Measurements from ENCODE around the gene TRAPPC1.
A peak's percentile ranks its signal among the peaks of the same experiment; 100 is the strongest.

Gene TRAPPC1

DNA sequence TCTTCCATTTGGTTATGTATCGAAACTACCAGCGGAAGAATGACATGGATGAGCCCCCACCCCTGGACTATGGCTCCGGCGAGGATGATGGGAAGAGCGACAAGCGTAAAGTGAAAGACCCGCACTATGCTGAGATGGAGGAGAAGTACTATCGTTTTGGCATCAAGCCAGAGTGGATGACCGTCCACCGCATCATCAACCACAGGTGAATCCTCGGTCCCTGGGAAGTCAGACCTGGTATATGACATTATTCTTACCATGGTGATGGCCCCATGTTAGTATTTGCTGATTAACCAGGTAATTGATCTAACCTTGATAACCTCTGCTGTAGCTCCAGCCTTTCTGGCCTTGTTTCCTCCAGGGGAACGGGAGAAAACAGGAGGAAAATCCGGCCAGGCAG lies 34.7 kb downstream of the TRAPPC1 start:
- DNase-seq: no peak

DNA sequence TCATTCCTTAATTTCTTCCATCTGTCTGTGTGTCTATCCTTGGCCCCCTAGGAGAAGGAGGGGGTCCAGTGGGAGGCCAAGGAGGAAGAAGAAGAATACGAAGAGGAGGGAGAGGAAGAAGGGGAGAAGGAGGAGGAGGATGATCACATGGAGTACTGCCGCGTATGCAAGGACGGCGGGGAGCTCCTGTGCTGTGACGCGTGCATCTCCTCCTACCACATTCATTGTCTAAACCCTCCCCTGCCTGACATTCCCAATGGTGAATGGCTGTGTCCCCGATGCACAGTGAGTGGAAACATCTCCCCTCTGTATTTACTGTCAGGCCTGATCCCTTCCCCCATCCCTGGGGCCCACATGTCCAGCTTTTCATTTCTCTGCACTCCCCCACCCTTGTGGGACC lies 36.9 kb downstream of the TRAPPC1 start:
- DNase-seq: no peak

GRCh38 chr17:7894226-7894625 lies 37.5 kb downstream of the TRAPPC1 start:
- DNase-seq: no peak

GRCh38 chr17:7893187-7893880 lies 38.4 kb downstream of the TRAPPC1 start:
- no peak for DNase-seq

GRCh38 chr17:7889166-7889955 lies 42.4 kb downstream of the TRAPPC1 start:
- peak; percentile 92 for DNase-seq

- DNase-seq: peak; percentile 76
Observed at GRCh38 chr17:7888184-7888920, 43.4 kb downstream of the TRAPPC1 start, which contains the start of gene CHD3. CHD3 (plus strand) TSS chr17:7888789; CDS start chr17:7889001, 212 bp downstream.

DNA sequence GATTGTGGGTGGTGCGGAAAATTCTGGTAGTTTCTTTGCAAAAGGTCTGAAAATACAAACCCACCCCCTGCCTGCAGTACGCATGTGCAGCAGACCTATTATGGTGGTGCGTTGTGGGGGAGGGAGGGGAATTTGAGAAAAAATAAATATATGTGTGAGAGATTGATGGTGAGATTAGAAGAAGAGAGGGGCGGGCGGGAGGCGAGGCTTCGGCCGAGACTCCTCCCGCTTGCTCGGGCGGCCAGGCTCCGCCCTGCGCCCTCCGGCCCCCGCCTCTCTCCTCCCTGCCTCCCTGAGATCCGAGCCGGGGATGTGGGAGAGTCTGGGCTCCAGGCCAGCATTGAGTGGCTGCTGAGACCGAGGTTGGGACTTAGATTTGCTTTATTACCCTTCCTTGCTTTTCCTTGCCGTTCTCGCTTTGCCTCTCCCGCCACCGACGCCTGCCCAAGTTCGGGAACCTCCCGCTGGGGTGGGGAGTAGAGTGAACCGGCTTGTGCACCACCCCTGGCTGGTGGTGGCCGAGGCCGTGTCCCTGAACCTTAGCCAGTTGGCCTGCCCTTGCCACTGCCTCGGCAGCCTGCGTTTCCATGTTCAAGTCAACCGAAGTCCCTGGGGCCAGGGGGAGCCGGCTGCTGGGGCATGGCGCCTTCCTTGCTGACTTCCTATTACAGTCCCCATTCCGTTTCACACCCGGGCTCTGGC lies 44.1 kb downstream of the TRAPPC1 start:
- DNase-seq: peak; percentile 100

- DNase-seq: peak; percentile 96
Observed at GRCh38 chr17:7887038-7887481, 44.7 kb downstream of the TRAPPC1 start.

DNA sequence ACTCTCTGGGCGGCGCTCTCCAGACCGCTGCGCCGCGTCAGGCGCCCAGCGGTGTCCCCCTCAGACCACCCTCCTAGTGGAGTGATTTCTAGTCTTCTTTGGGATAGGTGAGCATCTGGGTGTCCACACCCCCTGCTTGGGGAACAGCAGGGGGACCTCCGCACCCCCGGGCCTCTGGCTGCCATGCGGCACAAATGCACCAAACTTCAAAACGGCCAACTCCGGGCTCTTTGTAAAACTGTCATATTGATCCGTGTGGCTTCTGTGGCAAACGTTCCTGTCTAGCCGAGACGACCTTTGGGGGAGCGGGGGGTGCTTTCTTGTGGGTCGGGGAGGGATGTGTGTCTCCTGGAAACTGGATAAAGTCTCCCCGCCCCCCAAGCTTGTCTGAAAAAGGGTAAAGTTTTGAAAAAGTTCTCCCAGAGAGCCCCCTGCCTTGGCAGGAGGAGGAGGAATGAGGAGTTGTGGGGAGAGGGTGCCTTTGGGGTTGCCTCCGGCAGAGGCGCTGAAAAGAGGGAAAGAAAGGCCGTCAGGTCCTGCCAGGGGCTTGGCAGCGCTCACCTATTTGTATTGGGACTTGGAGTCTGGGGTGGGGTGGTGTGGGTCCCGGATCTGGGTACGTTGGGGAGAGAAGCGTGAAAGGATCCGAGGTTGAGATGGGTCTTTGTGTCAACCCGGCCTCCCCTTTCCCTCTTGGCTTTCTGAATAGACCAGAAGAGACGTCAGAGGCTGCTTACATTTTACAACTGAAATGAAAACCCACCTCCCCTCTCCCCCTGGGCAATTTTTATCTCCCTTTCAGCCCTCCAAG lies 45.3 kb downstream of the TRAPPC1 start:
- peak; percentile 78 for DNase-seq

DNA sequence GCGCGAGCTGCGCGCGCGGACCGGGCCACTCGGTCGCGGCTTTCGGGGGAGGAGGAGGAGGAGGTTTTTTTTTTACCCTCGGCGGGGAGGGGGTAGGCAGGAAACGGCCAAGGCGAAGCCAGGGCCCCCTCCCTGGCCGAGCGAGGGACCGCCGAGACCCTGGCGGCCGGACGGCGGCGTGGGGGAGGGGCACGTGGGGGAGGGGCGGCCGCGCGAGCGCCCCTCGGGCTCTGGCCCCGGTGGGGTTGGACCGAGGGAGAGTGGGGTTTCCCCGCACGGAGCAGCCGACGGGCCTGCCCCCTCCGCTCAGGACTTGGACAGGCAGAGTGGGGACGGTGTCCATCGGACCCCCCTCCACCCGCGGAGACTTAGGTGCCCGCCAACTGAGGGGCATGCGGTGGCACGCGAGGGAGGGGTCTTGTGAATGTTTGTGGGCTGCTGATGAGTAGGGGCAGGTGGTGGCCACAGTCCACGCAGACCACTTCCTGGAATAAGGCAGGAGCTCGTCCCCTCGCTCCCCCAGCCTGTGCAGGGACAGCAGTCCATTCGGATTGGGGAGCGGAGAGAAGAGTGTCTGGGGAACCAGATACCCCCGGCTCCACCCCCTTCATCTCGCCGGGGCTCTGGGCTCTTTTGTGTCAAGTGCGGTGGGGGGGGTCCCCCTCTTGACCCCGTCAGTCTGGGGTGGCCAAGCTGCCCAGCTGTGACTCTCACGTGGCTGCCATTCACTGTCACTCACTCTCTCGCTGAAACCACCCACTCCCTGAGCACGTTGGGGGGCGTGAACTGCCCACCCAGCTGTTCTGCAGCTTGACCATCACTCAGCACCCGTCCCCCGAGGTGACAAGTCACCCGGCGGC lies 46.1 kb downstream of the TRAPPC1 start:
- DNase-seq: peak; percentile 75

GRCh38 chr17:7884581-7885366 lies 47.0 kb downstream of the TRAPPC1 start:
- no peak for DNase-seq

DNA sequence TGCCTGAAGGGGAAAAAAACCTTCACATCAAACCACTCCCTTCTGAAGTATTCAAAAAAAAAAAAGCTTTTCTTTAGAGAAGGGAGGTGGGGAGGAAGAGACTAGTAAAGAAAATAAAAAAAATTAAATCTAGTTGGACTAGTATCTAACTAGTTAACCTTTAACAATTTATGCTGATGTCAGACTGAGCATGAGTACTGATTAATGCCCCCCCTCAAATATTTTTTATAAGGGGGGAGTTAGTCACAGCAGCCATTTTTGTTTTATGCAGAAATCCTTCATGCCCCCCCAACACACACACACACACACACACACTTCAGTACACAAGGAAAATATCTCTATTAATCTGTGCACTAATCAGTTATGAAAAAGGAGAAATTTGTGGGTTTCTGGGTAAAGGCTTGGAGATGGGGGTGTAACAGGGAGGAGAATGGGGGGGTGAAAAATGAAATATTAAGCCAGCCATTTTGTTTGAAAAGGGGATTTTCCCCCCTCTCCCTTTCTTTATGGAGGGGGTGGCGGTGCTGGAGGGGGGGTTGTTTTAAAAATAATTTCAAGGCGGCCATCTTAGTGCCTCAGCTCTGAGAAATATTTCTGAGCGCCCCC lies 47.9 kb downstream of the TRAPPC1 start:
- DNase-seq: peak; percentile 53

DNA sequence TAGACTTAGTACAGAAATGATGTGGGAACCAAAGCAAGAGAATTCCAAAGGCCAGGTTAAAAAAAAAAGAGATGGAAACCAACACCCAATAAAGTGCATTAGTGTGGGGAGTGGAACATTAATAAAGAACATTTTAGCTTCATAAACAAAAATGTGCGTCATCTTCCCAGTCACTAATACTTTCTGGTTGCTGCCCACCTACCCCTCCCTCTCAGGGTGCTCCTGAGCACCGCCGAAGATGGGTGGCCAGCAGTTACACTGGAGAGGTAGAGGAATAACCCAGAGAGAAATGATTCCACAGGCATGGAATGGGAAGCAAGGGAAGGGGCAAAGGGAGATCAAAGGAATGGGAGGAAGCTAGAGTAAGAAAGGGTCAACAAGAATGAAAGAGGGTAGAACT lies 49.1 kb downstream of the TRAPPC1 start:
- DNase-seq: no peak

DNA sequence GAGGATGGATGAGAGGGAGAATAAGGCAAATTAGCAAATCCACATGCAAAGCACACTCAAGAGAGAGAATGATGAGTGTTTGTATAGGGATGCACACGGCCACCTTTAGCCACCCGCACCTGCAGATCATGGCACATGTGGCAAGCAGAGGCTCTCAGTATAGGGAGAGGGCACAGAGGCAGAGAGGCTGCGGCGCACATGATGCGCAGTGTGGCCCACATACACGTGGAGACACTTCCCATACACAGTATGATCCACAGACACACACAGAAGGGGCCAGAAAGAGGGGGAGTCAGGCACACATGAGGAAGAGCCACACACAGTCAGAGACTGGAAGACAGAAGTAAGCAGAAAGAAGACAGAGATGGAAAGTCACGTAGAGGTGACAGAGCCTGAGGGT lies 49.7 kb downstream of the TRAPPC1 start:
- peak; percentile 76 for DNase-seq

DNA sequence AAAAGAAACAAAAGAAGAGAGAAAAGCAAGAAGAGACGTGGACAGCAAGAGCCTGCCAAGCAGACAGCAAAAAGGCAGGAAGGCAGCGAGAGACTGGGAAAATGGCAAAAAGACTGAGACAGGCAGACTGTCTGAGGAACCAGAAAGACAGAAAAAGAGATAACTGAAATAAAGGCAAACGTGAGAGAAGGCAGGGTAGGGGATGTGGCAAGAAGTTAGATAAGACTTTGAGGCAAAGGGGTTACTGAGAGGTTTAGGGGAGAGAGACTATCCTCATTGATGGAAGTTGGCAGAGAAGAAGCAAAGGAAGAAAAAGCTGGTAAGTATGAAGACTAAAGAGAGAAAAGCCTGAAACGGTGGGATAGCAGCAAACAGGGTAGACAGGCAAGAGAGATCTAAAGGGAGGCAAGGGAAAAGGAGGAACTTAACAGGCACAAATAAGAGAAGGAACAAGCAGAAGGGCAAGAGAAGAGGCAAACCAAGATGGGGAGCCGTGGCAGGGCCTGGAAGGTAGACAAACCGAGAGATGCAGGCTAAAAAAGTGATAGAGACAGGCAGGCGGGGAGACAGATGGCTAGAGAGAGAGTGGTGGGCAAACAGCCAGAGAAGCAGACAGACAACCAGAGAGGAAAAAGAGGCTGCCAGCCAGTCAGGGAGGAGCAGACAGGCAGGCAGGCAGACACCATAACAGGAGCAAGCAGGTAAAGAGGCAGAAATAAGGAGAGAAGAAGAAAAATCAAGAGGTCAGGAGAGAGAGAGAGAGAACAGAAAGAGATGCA lies 50.3 kb downstream of the TRAPPC1 start:
- peak; percentile 76 for DNase-seq

All from DMS79 treated with DMSO at 0.1 percent for 48 hours (cell line).